ENCODE results near the gene NUTM1.
A peak's percentile ranks its signal among the peaks of the same experiment; 100 is the strongest.
"Not testable (repeated sequence)": the region's sequence is repeated elsewhere in the genome, so short reads cannot be mapped to it uniquely, and the experiment has no call there.

Gene NUTM1

DNA sequence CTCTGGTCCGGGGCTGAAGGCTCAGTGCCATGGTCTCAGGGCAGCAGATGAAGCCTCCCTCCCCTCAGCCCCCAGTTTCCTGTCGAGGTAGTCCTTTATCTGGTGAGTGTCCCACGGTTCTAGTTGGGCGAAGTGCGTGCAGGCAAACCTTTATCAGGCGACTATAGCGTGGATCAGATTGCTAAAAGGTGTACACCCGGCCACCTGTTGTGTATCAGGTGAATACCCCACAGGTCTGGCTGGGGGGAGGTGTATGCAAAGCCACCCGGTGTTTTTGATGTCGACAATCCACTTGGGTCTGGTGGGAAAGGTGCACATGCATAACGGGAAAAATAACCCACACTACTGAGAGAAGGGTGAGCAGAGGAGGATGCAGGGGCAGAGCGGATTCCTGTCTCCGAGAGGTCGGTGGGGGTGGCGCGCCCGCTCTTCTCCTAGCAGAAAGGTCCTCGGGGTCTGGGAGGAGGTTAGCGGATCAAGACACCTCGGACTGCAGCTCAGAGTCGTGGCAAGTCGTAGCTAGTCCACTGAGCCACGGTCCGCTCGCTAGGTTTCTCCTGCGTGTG is 6.0 kb upstream of the NUTM1 start:
- no peak for DNase-seq (ENCODE audit: low read depth in 1 of 2, low spot score in 1 of 2)

GRCh38 chr15:34337557-34338306 is 5.4 kb upstream of the NUTM1 start, which contains the start of gene SLC12A6:
TSS of gene SLC12A6 (minus strand) at chr15:34337781. CDS start at chr15:34336680, 1,101 bp downstream.
- peak; percentile 74 to 82 for DNase-seq (ENCODE audit: low read depth in 1 of 2, low spot score in 1 of 2)

- DNase-seq (ENCODE audit: low read depth in 1 of 2, low spot score in 1 of 2), result no peak
Observed at GRCh38 chr15:34338347-34338746, 4.8 kb upstream of the NUTM1 start.

GRCh38 chr15:34339946-34340345 is 3.2 kb upstream of the NUTM1 start:
- DNase-seq (ENCODE audit: low read depth in 1 of 2, low spot score in 1 of 2), result no peak

GRCh38 chr15:34341381-34342212 is 1.5 kb upstream of the NUTM1 start:
- no peak for DNase-seq (ENCODE audit: low read depth in 1 of 2, low spot score in 1 of 2)

GRCh38 chr15:34342213-34342736 is 840 bp upstream of the NUTM1 start:
- DNase-seq (ENCODE audit: low read depth in 1 of 2, low spot score in 1 of 2), result not testable (repeated sequence)

DNA sequence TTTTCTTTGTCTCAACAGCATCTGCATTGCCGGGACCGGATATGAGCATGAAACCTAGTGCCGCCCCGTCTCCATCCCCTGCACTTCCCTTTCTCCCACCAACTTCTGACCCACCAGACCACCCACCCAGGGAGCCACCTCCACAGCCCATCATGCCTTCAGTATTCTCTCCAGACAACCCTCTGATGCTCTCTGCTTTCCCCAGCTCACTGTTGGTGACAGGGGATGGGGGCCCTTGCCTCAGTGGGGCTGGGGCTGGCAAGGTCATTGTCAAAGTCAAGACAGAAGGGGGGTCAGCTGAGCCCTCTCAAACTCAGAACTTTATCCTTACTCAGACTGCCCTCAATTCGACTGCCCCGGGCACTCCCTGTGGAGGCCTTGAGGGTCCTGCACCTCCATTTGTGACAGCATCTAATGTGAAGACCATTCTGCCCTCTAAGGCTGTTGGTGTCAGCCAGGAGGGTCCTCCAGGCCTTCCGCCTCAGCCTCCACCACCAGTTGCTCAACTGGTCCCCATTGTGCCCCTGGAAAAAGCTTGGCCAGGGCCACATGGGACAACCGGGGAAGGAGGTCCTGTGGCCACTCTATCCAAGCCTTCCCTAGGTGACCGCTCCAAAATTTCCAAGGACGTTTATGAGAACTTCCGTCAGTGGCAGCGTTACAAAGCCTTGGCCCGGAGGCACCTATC is 5.0 kb downstream of the NUTM1 start:
- no peak for DNase-seq (ENCODE audit: low read depth in 1 of 2, low spot score in 1 of 2)

GRCh38 chr15:34348735-34349300 is 5.7 kb downstream of the NUTM1 start:
- no peak for DNase-seq (ENCODE audit: low read depth in 1 of 2, low spot score in 1 of 2)

DNA sequence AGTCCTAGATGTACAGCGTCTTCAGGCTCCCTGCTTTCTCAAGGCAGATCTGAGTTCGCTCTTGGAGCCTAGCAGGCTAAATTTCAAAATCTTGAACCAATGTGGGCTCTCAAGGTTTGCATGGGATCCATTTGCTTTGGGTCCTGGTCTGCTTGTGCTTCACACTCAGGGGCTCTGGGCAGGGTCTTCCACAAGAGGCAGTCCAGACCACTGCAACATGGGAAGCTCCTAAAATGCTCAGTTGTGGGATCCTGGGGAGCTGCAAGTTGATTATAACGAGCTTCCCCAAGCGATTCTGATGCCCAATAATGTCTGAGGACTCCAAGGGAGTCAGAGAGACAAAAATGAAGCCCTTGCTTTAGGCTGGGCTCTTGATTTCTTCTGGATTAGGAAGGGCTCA is 6.7 kb downstream of the NUTM1 start:
- DNase-seq (ENCODE audit: low read depth in 1 of 2, low spot score in 1 of 2), result no peak

DNA sequence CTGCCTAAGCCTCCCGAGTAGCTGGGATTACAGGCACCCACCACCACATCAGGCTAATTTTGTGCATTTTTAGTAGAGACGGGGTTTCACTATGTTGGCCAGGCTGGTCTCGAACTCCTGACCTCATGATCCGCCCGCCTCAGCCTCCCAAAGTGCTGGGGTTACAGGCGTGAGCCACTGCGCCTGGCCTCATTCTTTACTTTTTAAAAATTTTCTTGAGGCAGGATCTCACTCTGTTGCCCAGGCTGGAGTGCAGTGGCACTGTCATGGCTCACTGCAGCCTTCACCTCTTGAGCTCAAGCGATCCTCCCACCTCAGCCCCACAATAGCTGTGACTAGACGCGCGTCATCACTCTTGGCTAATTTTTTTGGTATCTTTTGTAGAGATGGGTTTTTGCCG is 9.9 kb downstream of the NUTM1 start:
- DNase-seq (ENCODE audit: low read depth in 1 of 2, low spot score in 1 of 2), result not testable (repeated sequence)

GRCh38 chr15:34353627-34354026 is 10.5 kb downstream of the NUTM1 start:
- DNase-seq (ENCODE audit: low read depth in 1 of 2, low spot score in 1 of 2), result no peak

DNA sequence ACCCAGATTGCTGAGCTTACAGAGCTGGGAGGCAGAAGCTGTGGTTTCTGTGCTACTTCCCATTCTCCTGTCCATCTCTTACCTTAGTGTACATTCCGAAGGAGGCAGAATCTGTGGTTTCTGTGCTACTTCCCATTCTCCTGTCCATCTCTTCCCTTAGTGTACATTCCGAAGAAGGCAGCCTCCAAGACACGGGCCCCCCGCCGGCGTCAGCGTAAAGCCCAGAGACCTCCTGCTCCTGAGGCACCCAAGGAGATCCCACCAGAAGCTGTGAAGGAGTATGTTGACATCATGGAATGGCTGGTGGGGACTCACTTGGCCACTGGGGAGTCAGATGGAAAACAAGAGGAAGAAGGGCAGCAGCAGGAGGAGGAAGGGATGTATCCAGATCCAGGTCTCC is 11.2 kb downstream of the NUTM1 start:
- no peak for DNase-seq (ENCODE audit: low read depth in 1 of 2, low spot score in 1 of 2)

DNA sequence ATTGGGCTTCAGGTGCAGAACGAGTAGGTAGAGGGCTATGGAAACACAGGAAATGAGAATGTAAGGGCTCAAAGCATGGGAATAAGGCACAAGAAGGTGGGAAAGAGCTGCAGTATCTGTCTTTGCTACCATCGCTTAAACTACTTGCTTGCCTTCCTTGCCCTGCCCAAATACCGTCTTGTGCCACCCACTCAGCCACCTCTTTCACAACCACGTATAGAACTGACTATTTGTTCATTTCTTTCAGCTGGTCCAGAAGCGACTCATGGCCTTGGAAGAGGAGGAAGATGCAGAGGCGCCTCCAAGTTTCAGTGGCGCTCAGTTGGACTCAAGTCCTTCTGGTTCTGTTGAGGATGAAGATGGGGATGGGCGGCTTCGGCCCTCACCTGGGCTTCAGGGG is 12.1 kb downstream of the NUTM1 start:
- no peak for DNase-seq (ENCODE audit: low read depth in 1 of 2, low spot score in 1 of 2)

DNA sequence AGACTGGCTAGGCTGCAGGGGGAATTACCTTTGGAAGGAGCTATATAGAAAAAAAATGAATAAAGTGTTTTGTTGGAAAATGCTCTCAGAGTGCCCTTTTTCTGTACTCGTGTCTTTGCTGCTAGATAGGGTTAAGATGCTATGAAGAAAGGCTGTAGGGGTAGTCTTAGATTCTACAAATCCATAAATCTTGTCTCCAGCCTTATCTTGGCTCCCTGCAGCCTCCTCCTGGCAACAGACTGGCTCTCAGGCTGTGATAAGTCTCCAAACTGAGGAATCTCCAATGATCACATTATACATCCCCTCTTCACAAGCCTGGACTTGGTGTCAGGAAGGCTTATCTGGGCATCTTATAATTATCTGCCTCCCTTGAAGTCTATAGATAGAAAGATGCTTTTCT is 14.5 kb downstream of the NUTM1 start:
- DNase-seq (ENCODE audit: low read depth in 1 of 2, low spot score in 1 of 2), result no peak

- DNase-seq (ENCODE audit: low read depth in 1 of 2, low spot score in 1 of 2), result no peak
Observed at GRCh38 chr15:34358367-34358766, 15.3 kb downstream of the NUTM1 start.

- no peak for DNase-seq (ENCODE audit: low read depth in 1 of 2, low spot score in 1 of 2)
Observed at GRCh38 chr15:34358948-34359347, 15.8 kb downstream of the NUTM1 start.

DNA sequence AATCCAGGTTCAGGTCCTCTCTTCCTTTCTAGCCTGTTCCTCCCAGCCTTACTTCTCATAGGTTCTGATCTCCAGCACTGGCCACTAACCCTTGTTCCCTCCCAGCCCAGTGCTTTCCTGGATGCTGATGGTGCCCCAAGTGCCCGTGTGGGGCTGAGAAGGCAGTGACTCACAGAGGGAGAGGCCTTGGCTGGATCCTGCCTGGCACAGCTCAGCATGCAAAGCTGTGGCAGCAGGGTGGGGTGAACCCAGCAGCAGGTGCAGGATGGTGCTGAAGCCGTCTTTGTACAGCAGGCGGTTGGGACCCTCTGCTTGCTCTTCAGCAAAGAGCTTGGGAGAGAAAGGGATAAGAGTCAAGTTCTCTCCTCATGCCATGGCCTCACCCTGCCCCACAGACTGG is 16.3 kb downstream of the NUTM1 start:
- no peak for DNase-seq (ENCODE audit: low read depth in 1 of 2, low spot score in 1 of 2)

DNA sequence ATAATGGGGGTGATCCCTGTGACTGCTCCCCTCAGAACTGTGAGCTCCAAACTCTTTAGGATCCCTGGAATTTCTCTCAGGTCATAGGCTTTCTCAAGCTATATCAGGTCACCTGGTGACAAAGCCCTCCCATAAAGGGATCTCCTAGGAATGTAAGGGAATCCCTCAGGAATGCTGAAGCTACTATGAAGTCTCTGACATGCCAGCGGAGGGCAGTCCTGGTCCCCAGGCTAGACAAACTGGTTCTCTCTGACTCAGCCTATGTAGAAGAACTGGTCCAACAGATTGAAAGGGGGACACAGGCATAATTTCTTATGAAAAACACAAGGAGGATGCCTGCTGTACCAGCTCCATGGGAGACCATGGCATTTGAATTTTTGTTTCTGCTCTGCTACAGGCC is 17.2 kb downstream of the NUTM1 start:
- DNase-seq (ENCODE audit: low read depth in 1 of 2, low spot score in 1 of 2), result no peak

DNA sequence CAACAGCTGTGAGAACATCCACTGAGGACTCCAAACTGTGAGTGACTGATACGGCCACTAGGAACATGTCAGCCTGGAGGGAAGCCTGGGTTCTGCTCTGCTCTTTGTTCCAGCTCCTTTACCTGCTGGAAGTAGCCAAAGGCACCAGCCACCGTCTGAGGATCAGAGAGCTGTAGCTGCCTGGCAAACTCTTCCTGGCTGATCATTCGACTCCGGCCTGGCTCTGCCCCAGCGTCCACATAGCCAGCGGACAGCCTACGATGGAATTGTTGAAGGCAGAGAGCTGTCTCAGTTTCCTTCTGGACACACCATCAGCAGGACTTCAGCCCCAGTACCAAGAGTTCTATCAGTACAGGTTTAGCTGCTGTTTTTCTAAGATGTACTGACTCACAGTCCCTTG is 18.2 kb downstream of the NUTM1 start:
- no peak for DNase-seq (ENCODE audit: low read depth in 1 of 2, low spot score in 1 of 2)

- no peak for DNase-seq (ENCODE audit: low read depth in 1 of 2, low spot score in 1 of 2)
Observed at GRCh38 chr15:34362047-34362773, 19.1 kb downstream of the NUTM1 start.
